GM12878 (cell line): ENCODE data around the gene DOCK2. TPM values are rescaled to one million over a fixed set of nuclear protein-coding genes. Genes with fewer than 3 reads are reported as not detected.
A peak's percentile ranks its signal among the peaks of the same experiment; 100 is the strongest.

ENCODE experiments used
- ATAC-seq: fragments of 200-7000 bp; cut with Tn5 transposase; 3 replicates; pipeline ENCODE4 v1.9.1; 2020; ENCODE audit warnings: mild to moderate bottlenecking, moderate library complexity
- BruUV-seq: library from RNA; stranded (reverse); fragments of 400-500 nt; replicated peaks from 2 replicates; lab custom pipeline; 2021; lab: Mats Ljungman, UMichigan
- CTCF ChIA-PET: fragments of 300-600 bp; sonication (Branson Sonifier 250); formaldehyde crosslinking; extraction: SDS; loops from one replicate; lab custom pipeline; 2021; ENCODE audit warnings: inconsistent platforms; lab: Yijun Ruan, JAX
- POLR2A ChIA-PET: fragments of 350-600 bp; formaldehyde crosslinking; extraction: SDS; loops from one replicate; lab custom pipeline; 2021; ENCODE audit warnings: inconsistent platforms; lab: Charles Lee
- RAD21 ChIA-PET: fragments of 300-600 bp; sonication (Branson Sonifier 250); formaldehyde crosslinking; loops from one replicate; lab custom pipeline; 2023; ENCODE audit warnings: antibody characterized with exemption; ENCODE audit not compliant: unreplicated experiment; lab: Charles Lee
- SMC1A ChIA-PET: fragments of 300-600 bp; sonication (Branson Sonifier 250); formaldehyde crosslinking; loops from one replicate; lab custom pipeline; 2023; ENCODE audit not compliant: unreplicated experiment, uncharacterized antibody; lab: Charles Lee
- DNase-seq: peaks from one replicate; pipeline ENCODE4 v3.0.0-alpha.2; 2011; ENCODE audit warnings: low read depth, low spot score
- FAIRE-seq: peaks from 3 replicates; lab custom pipeline; 2011; peaks lifted over from hg19 to GRCh38; lab: Jason Lieb, UNC
- H2AFZ ChIP-seq: 2 replicates; pipeline ENCODE4 v1.6.0; 2011; ENCODE audit warnings: low read depth, low read length, control low read depth; ENCODE audit not compliant: control insufficient read depth
- H3K27ac ChIP-seq: 2 replicates; pipeline ENCODE4 v1.5.1; 2011; ENCODE audit warnings: control low read depth; ENCODE audit not compliant: control insufficient read depth, insufficient read depth
- H3K27me3 ChIP-seq, 2 experiments: replicated peaks in 1 of 2; 2 replicates each; pipeline versions ENCODE4 v1.6.0 to v1.6.1; 2011; ENCODE audit warnings: low read length in 1 of 2; ENCODE audit not compliant: control insufficient read depth in 2 of 2, insufficient read depth in 2 of 2
- H3K36me3 ChIP-seq, 2 experiments: 2 replicates each; pipeline ENCODE4 v1.5.1; 2011; ENCODE audit warnings: low read length in 1 of 2; ENCODE audit not compliant: control insufficient read depth in 2 of 2, insufficient read depth in 2 of 2
- H3K4me1 ChIP-seq: 2 replicates; pipeline ENCODE4 v1.6.1; 2011; ENCODE audit warnings: mild to moderate bottlenecking, low read length, moderate library complexity, mixed read lengths; ENCODE audit not compliant: control insufficient read depth, insufficient read depth
- H3K4me2 ChIP-seq: 2 replicates; pipeline ENCODE4 v1.6.0; 2011; ENCODE audit warnings: control low read depth; ENCODE audit not compliant: control insufficient read depth, insufficient read depth
- H3K4me3 ChIP-seq: fragments of 200-600 bp; sonication (generic); 2 replicates; pipeline ENCODE4 v1.5.1; 2016
- H3K79me2 ChIP-seq: 2 replicates; pipeline ENCODE4 v1.6.0; 2011; ENCODE audit warnings: low read length; ENCODE audit not compliant: control insufficient read depth, insufficient read depth
- H3K9ac ChIP-seq: 2 replicates; pipeline ENCODE4 v1.8.0; 2011; ENCODE audit warnings: low read length, control low read depth, mixed read lengths; ENCODE audit not compliant: control insufficient read depth, insufficient read depth
- H3K9me3 ChIP-seq: replicated peaks from 3 replicates; pipeline ENCODE4 v1.5.1; 2011; ENCODE audit warnings: mild to moderate bottlenecking, low read length; ENCODE audit not compliant: control insufficient read depth, insufficient read depth
- H4K20me1 ChIP-seq: 2 replicates; pipeline ENCODE4 v1.6.0; 2011; ENCODE audit not compliant: control insufficient read depth, insufficient read depth
- ATF3 ChIP-seq: IDR thresholded peaks from 2 replicates; pipeline ENCODE4 v1.6.1; 2011; ENCODE audit warnings: low read depth, mild to moderate bottlenecking, low read length, moderate library complexity, borderline replicate concordance; ENCODE audit errors: extremely low read depth
- CBFB ChIP-seq: IDR thresholded peaks from 2 replicates; pipeline ENCODE4 v1.6.1; 2016; ENCODE audit warnings: antibody characterized with exemption, low read depth
- CEBPB ChIP-seq, 2 experiments: fragments of 150-350 bp in 1 of 2; IDR thresholded peaks; 2 replicates each; pipeline ENCODE4 v1.6.1; 2012 to 2014; ENCODE audit warnings: low read depth in 2 of 2, low read length in 2 of 2, borderline replicate concordance in 1 of 2, inconsistent platforms in 1 of 2
- GATAD2B ChIP-seq: fragments of 450-650 bp; conservative IDR thresholded peaks from 2 replicates; pipeline ENCODE4 v1.6.1; 2017; ENCODE audit warnings: low read depth, mild to moderate bottlenecking, moderate library complexity
- MEF2B ChIP-seq: fragments of 450-650 bp; IDR thresholded peaks from 2 replicates; pipeline ENCODE4 v1.6.1; 2018; ENCODE audit warnings: mild to moderate bottlenecking, moderate library complexity; ENCODE audit not compliant: partially characterized antibody, poor library complexity, severe bottlenecking
- NR2F1 ChIP-seq: fragments of 450-650 bp; conservative IDR thresholded peaks from 2 replicates; pipeline ENCODE4 v1.6.1; 2017; ENCODE audit warnings: mild to moderate bottlenecking
- NRF1 ChIP-seq: conservative IDR thresholded peaks from 2 replicates; pipeline ENCODE4 v1.6.1; 2011; ENCODE audit warnings: mild to moderate bottlenecking, low read depth, low read length, improper control_type of control experiment
- POLR2A ChIP-seq: IDR thresholded peaks from 2 replicates; pipeline ENCODE4 v1.6.1; 2011; ENCODE audit warnings: low read depth, mild to moderate bottlenecking, low read length
- SIN3A ChIP-seq: IDR thresholded peaks from 2 replicates; pipeline ENCODE4 v1.6.1; 2012; ENCODE audit warnings: low read depth, low read length, improper control_type of control experiment
- STAT3 ChIP-seq: IDR thresholded peaks from 2 replicates; pipeline ENCODE4 v1.6.1; 2011; ENCODE audit warnings: low read depth, low read length, improper control_type of control experiment
- TBL1XR1 ChIP-seq: IDR thresholded peaks from 2 replicates; pipeline ENCODE4 v1.6.1; 2012; ENCODE audit warnings: low read depth, low read length, improper control_type of control experiment
- ZNF622 ChIP-seq: fragments of 450-650 bp; IDR thresholded peaks from 2 replicates; pipeline ENCODE4 v1.6.1; 2017; ENCODE audit warnings: mild to moderate bottlenecking, inconsistent platforms
- ZZZ3 ChIP-seq: IDR thresholded peaks from 2 replicates; pipeline ENCODE4 v1.6.1; 2011; ENCODE audit warnings: low read depth; ENCODE audit not compliant: control insufficient read depth, insufficient read length
- WGBS: methylation state at CpG from one replicate; pipeline ENCODE4 v1.1.6; 2016; ENCODE audit warnings: low lambda C conversion rate; ENCODE audit not compliant: insufficient replicate concordance, insufficient coverage; ENCODE audit errors: missing lambda C conversion rate; 5-methylcytosine and 5-hydroxymethylcytosine counted together
- in situ Hi-C: fragments of 300-500 bp; cut with MboI; formaldehyde crosslinking; loops from 9 replicates; pipeline ENCODE4 v1.14.3; 2018; ENCODE audit warnings: mixed read lengths
- intact Hi-C: fragments of 100-400 bp; cut with micrococcal nuclease; formaldehyde crosslinking; loops from one replicate; pipeline ENCODE4 v1.14.2; 2022; ENCODE audit not compliant: unreplicated experiment
- polyA plus RNA-seq, 11 experiments: library from polyadenylated mRNA; depleted of rRNA in 4 of 11; unstranded in 6 of 11; stranded (reverse) in 5 of 11; fragments of >200 nt; fragmentation: Nextera tagmentation in 4 of 11; fragmentation: Illumina TruSeq in 1 of 11; extraction: Ambion mirVana in 4 of 11; extraction: Trizol in 1 of 11; gene quantifications; 1 replicate in 1 of 11; 2 replicates in 10 of 11; pipeline versions ENCODE4 v1.2.1 to v1.2.3, GENCODE V29; 2011 to 2016; ENCODE audit warnings: inconsistent platforms in 2 of 11, missing spikeins in 2 of 11, low read depth in 1 of 11
- total RNA-seq, 4 experiments: library from RNA; depleted of rRNA in 3 of 4; stranded (reverse); fragments of >200 nt in 3 of 4; fragmentation: Illumina TruSeq in 1 of 4; extraction: Trizol in 1 of 4; gene quantifications; 2 replicates each; pipeline versions ENCODE4 v1.2.1 to v1.2.3, GENCODE V29; 2013 to 2021
- TF ChIP-seq, protein P1 (sequence below): fragments of 450-650 bp; conservative IDR thresholded peaks from 2 replicates; pipeline ENCODE4 v1.6.1; 2017; ENCODE audit warnings: mild to moderate bottlenecking, moderate library complexity
- TF ChIP-seq, protein P2 (sequence below): fragments of 450-650 bp; IDR thresholded peaks from 2 replicates; pipeline ENCODE4 v1.6.1; 2017; ENCODE audit warnings: mild to moderate bottlenecking, moderate library complexity

DOCK2 gene
- total and polyA plus RNA-seq, 10 of the 15 experiments (the other 5 are each of a cell fraction or from before 2014, with no cell fraction given) = 34.2 to 192 (median 118) TPM

DNA sequence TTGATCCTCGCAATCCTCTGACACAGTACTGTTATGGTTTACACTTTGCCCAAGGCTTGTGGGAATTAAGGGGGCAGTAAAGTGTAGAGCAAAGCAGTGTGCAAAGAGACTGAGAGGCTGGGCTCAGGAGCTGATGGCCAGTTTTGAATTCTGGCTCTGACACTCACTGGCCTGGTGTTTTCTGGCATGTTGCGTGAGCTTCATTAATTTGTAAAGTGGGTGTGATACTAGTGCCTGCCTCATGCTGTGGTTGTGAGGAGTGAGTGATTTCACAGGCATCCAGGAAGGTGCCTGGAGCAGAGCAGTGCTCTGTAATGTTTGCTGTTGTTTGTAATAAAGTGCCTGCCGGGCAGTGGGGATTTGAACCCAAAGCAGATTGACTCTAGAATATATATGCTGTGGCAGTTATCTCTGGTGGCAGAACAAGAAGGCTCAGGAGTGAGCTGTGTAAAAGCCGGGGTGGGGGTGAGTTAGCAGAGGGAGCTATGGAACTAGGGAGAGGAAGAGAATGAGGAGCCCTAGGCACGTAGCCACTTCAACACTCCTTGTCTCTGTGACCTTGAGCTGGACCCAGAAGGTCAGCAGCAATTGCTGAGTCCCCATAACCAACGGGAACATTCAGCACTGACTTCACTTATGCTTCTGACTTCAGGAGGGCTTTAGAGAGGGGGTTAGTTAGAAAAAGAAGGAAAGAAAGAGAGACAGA is 108.5 kb downstream of the DOCK2 start:
- Histone ChIP-seq H3K27ac (peak overlapping the region; percentile 49), H3K36me3 (peaks cover 18 to 40% of the 10 kb centered on the region in 2 experiments), H3K9me3 (no peaks in the 10 kb centered on the region), H3K79me2 (peaks cover 2% of the 10 kb centered on the region), H3K4me1 (peaks cover 9% of the 10 kb centered on the region), H2AFZ (no peak overlapping the region), H4K20me1 (no peaks in the 10 kb centered on the region), H3K27me3 (no peaks in the 10 kb centered on the region), H3K4me3 (no peak overlapping the region), H3K4me2 (0 out of 2 replicates have a peak overlapping the region, but pooled peaks have one; percentile 7), H3K9ac (peak overlapping the region; percentile 28; the same call in 1 of the 2 replicates)
- intact Hi-C loops = no loop called here
- BruUV-seq = no TSS peak
- no peak for FAIRE-seq
- TF ChIP-seq NRF1 = no peak
- TF ChIP-seq CBFB = no peak
- no peak for TF ChIP-seq SIN3A
- no peak for TF ChIP-seq CEBPB (IDR thresholded peaks at IDR 0.05; ENCODE audit: borderline replicate concordance in 1 of 2, low read depth in 2 of 2, low read length in 2 of 2)
- TF ChIP-seq NR2F1 = no peak
- TF ChIP-seq GATAD2B = no peak
- TF ChIP-seq POLR2A = no peak
- no peak for TF ChIP-seq ZZZ3
- TF ChIP-seq ATF3 = no peak
- TF ChIP-seq TBL1XR1 = no peak
- no peak for TF ChIP-seq MEF2B
- no peak for TF ChIP-seq ZNF622
- no peak for TF ChIP-seq STAT3
- TF ChIP-seq, protein P1, sequence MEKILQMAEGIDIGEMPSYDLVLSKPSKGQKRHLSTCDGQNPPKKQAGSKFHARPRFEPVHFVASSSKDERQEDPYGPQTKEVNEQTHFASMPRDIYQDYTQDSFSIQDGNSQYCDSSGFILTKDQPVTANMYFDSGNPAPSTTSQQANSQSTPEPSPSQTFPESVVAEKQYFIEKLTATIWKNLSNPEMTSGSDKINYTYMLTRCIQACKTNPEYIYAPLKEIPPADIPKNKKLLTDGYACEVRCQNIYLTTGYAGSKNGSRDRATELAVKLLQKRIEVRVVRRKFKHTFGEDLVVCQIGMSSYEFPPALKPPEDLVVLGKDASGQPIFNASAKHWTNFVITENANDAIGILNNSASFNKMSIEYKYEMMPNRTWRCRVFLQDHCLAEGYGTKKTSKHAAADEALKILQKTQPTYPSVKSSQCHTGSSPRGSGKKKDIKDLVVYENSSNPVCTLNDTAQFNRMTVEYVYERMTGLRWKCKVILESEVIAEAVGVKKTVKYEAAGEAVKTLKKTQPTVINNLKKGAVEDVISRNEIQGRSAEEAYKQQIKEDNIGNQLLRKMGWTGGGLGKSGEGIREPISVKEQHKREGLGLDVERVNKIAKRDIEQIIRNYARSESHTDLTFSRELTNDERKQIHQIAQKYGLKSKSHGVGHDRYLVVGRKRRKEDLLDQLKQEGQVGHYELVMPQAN = no peak
- TF ChIP-seq, protein P2, sequence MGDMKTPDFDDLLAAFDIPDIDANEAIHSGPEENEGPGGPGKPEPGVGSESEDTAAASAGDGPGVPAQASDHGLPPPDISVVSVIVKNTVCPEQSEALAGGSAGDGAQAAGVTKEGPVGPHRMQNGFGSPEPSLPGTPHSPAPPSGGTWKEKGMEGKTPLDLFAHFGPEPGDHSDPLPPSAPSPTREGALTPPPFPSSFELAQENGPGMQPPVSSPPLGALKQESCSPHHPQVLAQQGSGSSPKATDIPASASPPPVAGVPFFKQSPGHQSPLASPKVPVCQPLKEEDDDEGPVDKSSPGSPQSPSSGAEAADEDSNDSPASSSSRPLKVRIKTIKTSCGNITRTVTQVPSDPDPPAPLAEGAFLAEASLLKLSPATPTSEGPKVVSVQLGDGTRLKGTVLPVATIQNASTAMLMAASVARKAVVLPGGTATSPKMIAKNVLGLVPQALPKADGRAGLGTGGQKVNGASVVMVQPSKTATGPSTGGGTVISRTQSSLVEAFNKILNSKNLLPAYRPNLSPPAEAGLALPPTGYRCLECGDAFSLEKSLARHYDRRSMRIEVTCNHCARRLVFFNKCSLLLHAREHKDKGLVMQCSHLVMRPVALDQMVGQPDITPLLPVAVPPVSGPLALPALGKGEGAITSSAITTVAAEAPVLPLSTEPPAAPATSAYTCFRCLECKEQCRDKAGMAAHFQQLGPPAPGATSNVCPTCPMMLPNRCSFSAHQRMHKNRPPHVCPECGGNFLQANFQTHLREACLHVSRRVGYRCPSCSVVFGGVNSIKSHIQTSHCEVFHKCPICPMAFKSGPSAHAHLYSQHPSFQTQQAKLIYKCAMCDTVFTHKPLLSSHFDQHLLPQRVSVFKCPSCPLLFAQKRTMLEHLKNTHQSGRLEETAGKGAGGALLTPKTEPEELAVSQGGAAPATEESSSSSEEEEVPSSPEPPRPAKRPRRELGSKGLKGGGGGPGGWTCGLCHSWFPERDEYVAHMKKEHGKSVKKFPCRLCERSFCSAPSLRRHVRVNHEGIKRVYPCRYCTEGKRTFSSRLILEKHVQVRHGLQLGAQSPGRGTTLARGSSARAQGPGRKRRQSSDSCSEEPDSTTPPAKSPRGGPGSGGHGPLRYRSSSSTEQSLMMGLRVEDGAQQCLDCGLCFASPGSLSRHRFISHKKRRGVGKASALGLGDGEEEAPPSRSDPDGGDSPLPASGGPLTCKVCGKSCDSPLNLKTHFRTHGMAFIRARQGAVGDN = no peak
- in situ Hi-C loops = no loop called here
- no peak for DNase-seq
- ChIA-PET CTCF (interaction anchor here (0.7 to 2.0 kb wide), 4 partner anchors 14 to 83 kb away, joined by 3 to 5 read pairs (median 4); no protein-coding TSS in a partner anchor), SMC1A (interaction anchor here (0.6 to 26.1 kb wide), 8 partner anchors 9 to 235 kb away, joined by 3 to 315 read pairs (median 8); partner anchors contain the start of gene INSYN2B), POLR2A (interaction anchor here (0.7 to 3.5 kb wide), 5 partner anchors 11 to 61 kb away, joined by 3 to 19 read pairs (median 4); no protein-coding TSS in a partner anchor), RAD21 (interaction anchor here (1.3 to 9.7 kb wide), 7 partner anchors 11 to 59 kb away, joined by 4 to 78 read pairs (median 20); no protein-coding TSS in a partner anchor)
- ATAC-seq = peak; percentile 16
- 80% methylated on average over 6 of the region's 6 CpGs for WGBS
